HK-2 (cell line): ENCODE measurements around the gene CBX8.

Experiments
- DNase-seq: peaks from one replicate; pipeline ENCODE4 v3.0.0-alpha.2; 2018; ENCODE audit not compliant: unreplicated experiment

The CBX8 gene

DNA sequence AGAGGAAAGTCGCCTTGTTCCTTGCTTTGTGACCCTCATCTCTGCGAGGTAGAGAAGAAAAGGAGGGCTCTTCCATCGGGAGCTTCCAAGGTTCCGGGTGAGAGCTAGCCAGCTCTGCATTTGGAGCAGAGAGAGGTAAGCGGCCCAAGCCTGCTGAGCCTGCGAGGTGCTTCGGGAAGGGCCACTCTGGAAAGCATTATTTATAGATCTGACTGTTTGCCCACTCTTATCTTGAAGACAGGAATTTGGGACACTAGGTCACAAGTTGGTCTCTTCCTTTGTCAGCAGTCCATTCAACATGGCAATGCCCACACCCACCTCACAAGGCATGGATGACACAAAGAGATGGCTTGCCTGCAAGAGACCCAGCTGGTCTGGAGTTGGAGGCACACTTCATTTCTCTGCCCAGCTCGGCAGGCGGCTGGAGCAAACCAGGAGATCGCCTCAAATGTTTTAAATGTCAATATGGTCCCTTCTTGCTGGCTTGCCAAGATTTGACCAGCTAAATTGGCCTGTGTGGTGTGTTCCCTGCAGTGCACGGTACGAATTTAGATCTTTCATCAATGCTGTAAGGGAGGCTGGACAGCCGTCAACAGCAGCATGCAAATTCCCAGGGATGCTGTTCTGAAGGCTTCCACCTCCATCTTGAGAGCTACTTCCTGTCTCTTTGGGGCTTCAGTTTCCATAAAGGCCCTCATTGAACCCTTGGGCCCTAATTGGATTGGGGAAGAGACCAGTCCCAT is 22.8 kb upstream of the CBX8 start:
- DNase-seq, result no peak

- DNase-seq, result no peak
Measured at GRCh38 chr17:79819085-79819484, 22.2 kb upstream of the CBX8 start.

GRCh38 chr17:79818026-79818758 is 21.3 kb upstream of the CBX8 start:
- DNase-seq, result no peak

- no peak for DNase-seq
Measured at GRCh38 chr17:79815836-79816461, 19.1 kb upstream of the CBX8 start.

DNA sequence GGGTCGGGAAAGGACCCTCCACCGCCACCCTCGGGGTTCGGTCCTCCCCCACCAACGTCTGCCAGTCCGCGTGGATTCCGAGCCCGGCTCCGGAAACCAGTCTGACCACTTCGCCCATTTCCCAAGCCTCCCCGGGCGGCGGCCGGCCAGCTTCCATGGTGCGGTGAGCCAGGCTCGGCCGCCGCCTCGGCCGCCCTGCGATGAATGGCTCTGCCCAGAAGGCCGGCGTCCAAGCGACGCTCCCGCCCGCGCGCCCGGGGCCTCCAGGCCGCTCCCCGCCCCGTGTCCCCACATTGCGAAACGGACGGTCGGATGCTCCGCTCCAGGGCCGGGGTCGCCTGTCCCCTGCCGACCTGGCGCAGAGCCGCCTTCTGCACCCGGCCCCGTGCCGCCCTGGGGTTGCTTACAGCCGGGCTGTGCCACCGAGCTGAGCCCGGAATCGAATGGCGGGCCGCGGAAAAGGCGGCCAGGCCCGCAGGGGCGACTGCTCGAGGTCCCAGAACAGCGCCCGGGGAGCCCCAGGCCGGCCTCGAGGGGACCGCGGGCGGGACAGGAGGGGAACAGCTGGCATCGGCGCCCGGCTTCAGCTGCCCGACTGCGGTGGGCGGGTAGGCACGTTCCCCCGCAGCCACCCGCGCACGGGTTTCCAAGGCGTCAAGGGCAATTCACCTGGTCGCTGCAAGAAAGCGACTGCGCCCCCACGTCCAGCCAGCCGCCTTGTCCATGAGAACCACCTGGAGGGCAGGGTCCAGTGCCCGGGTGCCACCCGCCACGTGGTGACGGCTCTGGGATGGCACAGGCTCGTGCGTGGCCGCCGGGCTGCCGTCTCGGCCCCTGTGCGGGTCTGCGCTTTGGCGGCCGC is 18.3 kb upstream of the CBX8 start:
- no peak for DNase-seq

DNA sequence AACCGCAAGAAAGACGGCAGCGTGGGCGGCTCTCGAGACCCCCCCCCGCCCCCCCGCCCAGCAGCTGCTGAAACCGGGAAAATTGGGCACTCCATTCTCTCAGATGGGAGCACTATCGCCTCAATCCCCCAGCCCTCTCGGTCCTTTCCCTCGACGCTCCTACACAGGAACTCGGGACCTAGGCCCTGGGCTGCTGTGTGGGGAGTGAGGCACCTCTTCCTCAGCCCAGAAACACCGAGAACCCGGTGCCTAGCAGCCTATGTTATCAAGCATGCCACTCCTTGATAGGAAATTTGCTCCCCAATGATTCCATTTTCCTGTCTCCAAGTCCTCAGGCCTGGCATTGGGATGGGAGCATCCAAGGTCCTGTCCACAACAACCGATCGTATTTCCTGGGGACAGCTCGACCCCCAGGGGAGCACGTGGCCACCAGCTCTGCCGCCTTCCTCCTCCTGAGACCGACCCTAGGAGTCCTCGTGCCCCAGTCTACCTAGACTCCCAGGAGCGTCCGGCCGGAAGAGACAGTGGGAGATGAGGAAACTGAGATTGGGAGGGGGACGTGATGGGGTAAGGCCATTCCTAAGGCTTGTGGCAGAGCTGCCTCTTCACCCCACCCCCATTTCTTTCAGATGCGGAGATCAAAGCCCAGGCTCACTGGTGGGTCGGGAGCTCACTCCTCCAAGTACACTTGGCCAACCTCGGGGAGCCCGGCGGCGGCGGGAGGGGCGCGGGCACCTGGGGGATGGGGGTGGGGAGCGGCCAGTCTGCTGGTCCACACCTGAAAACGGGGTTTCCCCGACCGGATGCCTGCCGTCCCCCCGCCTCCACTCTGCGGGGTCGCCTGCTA is 17.5 kb upstream of the CBX8 start:
- no peak for DNase-seq

DNA sequence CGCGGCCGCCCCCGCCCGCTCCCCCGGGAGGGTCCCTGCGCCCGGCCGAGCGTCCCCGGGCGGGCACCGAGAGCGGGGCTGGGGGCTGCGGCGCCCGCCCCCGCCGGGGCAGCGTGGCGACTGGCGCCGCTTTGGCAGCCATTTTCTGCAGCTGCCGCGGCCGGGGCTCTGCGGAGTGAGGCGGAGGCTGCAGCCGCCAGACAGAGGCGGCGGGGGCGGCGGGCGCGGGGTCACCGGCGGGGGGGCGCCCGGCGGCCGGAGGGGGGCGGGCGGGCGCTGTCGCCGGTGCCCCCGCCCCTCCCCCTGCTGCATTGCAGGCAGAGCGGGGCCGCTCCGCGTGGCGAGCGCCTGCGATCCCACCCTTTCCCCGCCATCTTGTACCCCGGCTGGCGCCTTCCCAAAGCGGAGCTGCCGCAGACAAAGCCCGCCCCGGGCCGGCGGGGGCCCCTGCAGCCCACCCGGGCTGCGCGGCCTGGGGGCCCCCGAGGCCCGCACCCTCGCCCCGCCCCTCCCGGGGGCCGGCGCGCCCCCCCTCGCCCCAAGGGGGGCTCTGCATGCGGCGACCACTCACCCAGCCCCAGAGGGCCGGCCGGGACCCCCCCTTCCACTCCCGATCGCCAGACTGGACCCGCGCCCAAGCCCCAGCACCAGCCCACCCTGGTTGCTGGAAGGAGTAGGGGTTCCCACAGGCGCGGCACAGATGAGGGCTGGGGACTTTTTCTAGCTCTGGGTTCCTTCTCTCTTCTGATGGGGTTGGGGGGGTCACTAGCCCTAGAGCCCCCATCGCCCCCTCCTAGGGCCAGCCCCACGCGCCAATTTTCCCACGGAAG is 16.6 kb upstream of the CBX8 start:
- DNase-seq, result no peak

GRCh38 chr17:79812353-79813258 is 15.7 kb upstream of the CBX8 start:
- DNase-seq, result no peak

DNA sequence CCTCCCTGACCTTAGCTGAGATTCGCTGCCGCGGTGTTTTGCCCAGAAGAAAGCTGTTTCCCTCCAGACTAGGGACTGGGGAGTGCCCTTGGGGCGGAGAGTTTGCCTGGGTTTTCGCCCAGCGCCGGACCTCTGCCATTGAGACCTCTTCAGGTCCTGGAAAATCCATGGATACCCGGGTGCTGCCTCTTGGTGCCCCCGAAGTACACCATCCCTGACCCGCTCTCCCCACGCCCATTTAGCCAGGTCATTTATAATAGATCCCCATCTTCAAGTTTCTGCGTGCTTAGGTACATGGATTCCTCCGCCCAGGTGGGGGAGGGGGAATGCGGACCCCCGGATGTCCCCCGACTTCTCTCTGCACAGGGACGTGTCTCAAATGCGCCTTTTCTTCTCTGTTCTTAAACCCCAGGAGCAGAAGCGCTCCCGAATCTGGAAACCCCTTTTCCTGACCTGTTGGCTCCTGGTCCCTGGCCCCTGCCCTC is 15.0 kb upstream of the CBX8 start:
- DNase-seq, result no peak

GRCh38 chr17:79811011-79811867 is 14.4 kb upstream of the CBX8 start:
- peak; percentile 70 for DNase-seq

DNA sequence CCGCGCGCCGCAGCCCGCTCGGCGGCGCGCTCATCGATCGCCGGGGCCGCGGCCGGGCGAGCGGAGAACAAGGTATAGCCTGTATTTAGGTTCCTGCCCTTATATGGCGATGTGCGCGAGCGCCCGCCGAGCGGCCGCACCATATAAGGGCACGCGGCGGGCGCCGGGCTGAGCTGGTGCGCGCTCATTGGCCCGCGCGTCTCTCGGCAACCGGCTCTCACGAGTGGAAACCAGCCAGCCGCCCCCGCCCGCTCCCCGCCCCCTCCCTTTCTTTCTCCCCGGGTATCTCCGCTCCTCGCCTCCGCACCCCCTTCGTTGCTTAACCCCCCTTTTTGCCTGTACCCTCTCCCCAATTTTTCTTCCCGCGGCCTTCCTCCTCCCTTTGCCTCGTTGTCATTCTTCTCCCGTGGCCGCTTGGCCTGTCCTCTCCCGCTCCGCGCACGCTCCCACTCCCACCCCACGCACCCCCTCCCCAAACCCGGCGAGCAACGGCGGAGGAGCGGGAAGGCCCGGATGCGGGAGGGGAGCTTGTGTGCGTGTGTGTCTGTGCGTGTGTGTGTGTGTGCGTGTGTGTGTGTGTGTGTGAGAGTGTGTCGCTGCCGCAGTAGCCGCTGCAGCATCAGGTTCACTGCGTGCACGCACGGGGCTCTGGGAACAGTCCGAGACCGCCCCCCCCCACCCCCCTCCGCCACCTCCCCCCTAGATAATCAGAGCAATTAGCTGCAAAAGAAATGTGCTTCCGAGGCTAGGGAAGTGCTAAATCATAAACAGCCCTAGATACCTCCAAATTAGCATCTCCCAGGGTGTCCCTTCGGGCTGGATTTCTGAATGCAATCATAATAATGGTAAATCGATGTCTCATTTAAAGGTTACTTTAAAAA is 13.5 kb upstream of the CBX8 start:
- peak; percentile 83 for DNase-seq

DNA sequence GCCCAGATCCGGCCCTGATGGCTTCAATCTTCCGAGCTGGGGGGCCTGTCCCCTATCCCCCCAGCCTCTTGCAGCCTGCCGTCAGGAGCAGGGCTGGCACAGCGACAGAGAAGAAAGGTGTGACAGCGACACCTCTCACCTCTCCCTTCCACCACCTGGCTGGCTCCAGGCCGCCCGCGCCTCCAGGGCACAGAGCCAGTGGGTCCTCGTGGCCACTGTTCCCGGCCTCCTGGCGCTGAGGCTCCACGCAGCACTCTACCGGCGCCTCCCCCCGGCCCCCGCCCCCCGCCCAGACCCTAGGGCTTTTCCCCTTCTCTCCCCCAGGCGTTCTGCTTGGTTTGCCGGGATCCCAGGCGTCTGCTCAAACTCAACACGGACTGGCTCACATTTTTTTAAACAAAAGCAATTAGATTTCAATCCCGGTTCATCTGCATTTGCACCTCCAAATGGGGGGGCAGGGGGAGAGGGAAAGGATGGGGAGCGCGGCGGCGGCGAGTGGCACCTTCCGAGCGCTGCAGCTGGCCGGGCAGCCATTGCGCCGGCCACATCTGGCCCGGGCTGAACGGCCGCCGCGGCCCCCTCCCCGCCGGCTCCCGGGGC is 12.8 kb upstream of the CBX8 start:
- no peak for DNase-seq

DNA sequence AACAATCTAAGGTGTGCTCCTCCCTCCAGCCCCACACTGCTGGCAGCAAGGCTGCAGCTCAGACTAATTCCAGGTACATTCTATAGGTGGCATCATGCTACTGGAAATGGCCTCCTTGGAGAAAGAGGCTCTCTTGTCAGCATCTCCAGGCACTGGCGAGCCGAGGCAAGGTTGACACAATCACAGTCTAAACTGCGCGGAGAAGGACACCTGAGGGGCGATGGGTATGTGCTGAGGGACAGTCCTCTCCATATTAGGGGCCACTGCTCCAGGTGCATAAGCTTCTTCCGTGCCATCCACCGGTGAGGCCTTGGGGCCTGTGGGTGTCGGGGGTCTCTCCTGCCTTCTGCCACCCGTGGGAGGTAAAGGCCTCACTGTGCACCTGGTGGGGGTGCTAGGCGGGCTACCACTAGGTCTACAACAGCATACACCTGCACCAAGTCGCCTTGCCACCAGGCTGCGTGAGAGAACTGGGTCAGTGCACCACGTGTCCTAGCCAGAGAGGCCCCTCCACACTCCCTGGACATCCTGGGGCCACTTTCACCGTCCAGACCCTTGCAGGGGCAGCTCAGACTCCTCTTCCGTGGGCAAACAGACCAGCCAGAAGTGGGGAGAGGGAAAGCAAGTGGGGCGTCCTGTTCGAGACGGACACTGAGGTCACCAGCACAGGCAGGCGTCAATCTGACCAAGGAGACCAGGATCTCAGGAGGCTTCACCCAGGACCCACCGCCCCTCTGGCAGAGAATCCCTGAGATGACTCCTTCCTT is 12.1 kb upstream of the CBX8 start:
- peak; percentile 37 for DNase-seq

DNA sequence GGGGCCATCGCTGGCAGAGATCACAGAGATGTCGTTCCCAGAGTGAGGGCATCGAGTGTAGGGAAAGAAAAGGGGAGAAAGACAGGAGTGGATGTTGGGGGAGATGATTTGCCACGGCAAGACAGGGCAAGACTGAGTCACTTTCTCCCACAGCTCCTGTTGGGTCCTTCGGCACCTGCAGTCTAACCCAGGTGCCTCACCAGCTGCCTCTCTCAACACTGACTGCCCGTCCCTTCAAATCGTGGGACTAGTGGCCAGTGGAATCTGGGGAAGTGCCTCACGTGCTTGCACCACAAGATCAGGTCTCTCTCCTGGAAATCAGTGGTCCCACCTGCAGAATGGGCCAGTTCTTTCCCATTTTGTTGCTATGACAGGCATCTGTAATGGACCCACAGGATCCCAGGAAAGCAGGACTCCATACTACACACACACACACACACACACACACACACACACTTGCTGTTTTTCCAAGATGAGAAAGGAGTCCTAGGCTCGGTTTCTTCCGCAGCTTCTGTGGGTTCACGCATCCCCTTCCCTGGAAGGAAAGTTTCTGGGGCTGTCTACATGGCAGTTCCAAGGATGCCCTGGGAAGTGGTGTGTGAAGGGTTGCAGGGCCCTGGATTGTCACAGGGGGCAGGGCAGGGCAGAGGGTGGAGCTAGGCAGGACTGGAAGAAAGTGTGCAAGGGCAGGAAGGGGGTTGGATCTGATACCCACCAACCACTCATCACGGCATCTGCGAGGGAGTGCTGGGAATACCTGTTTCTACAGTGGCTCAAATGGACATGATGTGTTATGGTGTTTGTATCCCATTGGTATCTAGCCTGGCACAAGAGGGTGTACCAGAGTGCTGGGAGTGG is 10.2 kb upstream of the CBX8 start:
- no peak for DNase-seq

DNA sequence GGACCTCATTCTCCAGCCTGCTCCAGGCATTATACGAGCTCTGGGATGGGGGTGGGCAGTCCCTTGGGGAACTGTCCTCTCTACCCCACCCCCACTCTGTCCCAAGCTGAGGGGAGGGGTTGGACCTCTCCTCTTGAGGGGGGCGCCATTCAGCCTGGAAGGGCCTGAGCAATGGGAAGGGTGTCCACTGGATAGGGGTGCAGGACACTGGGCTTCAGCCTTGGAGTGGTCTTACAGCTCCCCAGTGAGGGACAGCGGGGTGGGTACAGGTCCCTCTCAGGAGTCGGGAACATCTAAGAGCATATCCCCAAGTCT is 9.5 kb upstream of the CBX8 start:
- DNase-seq, result no peak
